Tibial artery (tissue), 4 donors: ENCODE data around the gene MAD1L1.
A peak's percentile ranks its signal among the peaks of the same experiment; 100 is the strongest.

Experiments used
- DNase-seq, 2 donors: peaks; one replicate each; pipeline ENCODE4 v3.0.0-alpha.2; 2019
- H3K27ac ChIP-seq, 2 donors: fragments of 200-600 bp; sonication (generic) in 1 of 2; 1 replicate in 1 of 2; 2 replicates in 1 of 2; pipeline ENCODE4 v1.5.1; 2018 to 2019; ENCODE audit warnings: mild to moderate bottlenecking in 1 of 2
- H3K27me3 ChIP-seq, 2 donors: fragments of 200-600 bp; sonication (generic) in 1 of 2; one replicate each; pipeline versions ENCODE4 v1.5.1 to v1.6.0; 2016 to 2019
- H3K36me3 ChIP-seq, 3 donors: fragments of 200-600 bp; sonication (generic) in 2 of 3; one replicate each; pipeline ENCODE4 v1.5.1; 2016 to 2019; ENCODE audit warnings: mild to moderate bottlenecking in 2 of 3
- H3K4me1 ChIP-seq, 4 donors: fragments of 200-600 bp; sonication (generic) in 2 of 4; 1 replicate in 3 of 4; 2 replicates in 1 of 4; pipeline ENCODE4 v1.5.1; 2016 to 2019
- H3K4me3 ChIP-seq, 2 donors: fragments of 200-600 bp; sonication (generic) in 1 of 2; 1 replicate in 1 of 2; 2 replicates in 1 of 2; pipeline ENCODE4 v1.5.1; 2018 to 2019; ENCODE audit warnings: mild to moderate bottlenecking in 2 of 2
- H3K9me3 ChIP-seq, 3 donors: fragments of 200-600 bp; sonication (generic) in 1 of 3; one replicate each; pipeline ENCODE4 v1.5.1; 2016 to 2019
- intact Hi-C: fragments of 100-400 bp; cut with DNase I; formaldehyde crosslinking; loops from one replicate; pipeline ENCODE4 v1.15.0; 2023; ENCODE audit warnings: low total_unique reads
- TF ChIP-seq, protein P1 (sequence below), 2 experiments: fragments of 200-600 bp in 1 of 2; fragments of 450-650 bp in 1 of 2; IDR thresholded peaks; one replicate each; pipeline ENCODE4 v1.5.1; 2017 to 2019; ENCODE audit warnings: antibody characterized with exemption in 2 of 2, mild to moderate bottlenecking in 1 of 2, moderate library complexity in 1 of 2

The MAD1L1 gene

DNA sequence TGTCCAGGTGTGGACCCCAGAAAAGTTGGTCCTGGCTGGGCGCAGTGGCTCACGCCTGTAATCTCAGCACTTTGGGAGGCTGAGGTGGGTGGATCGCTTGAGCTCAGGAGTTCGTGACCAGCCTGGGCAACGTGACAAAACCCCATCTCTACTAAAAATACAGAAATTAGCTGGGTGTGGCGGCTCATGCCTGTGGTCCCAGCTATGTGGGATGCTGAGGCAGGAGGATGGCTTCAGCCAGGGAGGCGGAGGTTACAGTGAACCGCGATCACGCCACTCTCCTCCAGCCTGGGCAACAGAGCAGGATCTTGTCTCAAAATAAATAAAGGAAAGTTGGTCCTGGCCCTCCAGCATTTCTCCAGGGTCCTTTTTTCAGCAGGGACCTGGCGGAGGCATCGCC is 10.7 kb upstream of the MAD1L1 start:
- TF ChIP-seq, protein P1, sequence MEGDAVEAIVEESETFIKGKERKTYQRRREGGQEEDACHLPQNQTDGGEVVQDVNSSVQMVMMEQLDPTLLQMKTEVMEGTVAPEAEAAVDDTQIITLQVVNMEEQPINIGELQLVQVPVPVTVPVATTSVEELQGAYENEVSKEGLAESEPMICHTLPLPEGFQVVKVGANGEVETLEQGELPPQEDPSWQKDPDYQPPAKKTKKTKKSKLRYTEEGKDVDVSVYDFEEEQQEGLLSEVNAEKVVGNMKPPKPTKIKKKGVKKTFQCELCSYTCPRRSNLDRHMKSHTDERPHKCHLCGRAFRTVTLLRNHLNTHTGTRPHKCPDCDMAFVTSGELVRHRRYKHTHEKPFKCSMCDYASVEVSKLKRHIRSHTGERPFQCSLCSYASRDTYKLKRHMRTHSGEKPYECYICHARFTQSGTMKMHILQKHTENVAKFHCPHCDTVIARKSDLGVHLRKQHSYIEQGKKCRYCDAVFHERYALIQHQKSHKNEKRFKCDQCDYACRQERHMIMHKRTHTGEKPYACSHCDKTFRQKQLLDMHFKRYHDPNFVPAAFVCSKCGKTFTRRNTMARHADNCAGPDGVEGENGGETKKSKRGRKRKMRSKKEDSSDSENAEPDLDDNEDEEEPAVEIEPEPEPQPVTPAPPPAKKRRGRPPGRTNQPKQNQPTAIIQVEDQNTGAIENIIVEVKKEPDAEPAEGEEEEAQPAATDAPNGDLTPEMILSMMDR (IDR thresholded peaks at IDR 0.05) = no peak
- Histone ChIP-seq H3K4me1 (peaks cover 0 to 27% (median 18%) of the 10 kb centered on the region in 4 donors), H3K27ac (no peak overlapping the region), H3K4me3 (no peak overlapping the region), H3K36me3 (peaks cover 0 to 13% (median 5%) of the 10 kb centered on the region in 3 donors), H3K9me3 (no peaks in the 10 kb centered on the region), H3K27me3 (no peaks in the 10 kb centered on the region)
- intact Hi-C loops = loop anchor here (5.0 kb wide), 2 partner anchors 109 to 786 kb away; partner anchors contain the start of genes EIF3B and MICALL2
- no peak for DNase-seq

DNA sequence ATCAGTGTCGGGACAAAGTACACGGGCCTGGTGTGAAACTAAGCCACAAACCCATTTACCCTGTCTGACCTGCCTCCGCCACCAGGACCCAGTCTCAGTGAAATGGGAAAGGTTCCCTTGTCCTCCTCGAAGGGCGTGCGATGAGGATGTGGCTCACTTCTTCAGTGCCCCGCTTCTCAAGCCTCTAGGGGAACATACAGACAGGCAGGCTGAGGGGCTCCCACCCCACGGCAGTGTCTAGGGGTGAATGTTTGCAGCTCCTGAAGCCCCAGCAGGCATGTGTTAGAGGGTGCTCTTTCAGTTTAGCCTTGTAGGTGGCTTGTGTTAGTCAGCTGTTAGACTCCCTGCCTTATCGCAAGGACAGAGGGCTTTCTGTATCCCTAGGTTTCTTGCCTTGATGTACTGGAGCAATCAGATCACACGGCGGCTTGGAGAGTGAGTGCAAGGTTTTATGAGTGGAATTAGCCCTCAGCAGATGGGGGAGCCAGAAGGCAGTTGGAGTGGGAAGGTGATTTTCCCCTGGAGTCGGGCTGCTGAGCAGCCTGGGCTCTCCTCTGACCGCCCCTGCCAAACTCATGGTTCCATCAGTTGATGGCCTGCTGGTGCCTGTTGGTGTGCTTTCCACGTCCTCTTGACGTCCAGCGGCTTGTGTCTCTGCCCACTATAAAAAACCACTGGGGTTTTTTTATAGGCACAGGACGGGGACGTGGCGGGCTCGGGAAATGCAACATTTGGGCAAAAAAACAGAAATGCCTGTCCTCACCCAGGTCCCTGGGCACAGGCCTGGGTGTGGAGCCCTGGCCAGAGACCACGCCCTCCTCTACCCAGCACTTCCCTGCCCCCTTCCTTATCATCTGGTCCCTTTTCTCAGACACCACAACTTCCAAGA is 10.0 kb upstream of the MAD1L1 start:
- intact Hi-C loops = loop anchor here (5.0 kb wide), 2 partner anchors 110 to 785 kb away; partner anchors contain the start of genes EIF3B and MICALL2
- TF ChIP-seq, protein P1 (IDR thresholded peaks at IDR 0.05) = no peak
- DNase-seq = no peak
- Histone ChIP-seq H3K27ac (peak overlapping the region; percentile 64), H3K27me3 (no peaks in the 10 kb centered on the region), H3K36me3 (peaks cover 0 to 19% (median 5%) of the 10 kb centered on the region in 3 donors), H3K4me3 (peak overlapping the region; percentile 84 to 88), H3K4me1 (peaks cover 0 to 27% (median 18%) of the 10 kb centered on the region in 4 donors), H3K9me3 (no peaks in the 10 kb centered on the region)

DNA sequence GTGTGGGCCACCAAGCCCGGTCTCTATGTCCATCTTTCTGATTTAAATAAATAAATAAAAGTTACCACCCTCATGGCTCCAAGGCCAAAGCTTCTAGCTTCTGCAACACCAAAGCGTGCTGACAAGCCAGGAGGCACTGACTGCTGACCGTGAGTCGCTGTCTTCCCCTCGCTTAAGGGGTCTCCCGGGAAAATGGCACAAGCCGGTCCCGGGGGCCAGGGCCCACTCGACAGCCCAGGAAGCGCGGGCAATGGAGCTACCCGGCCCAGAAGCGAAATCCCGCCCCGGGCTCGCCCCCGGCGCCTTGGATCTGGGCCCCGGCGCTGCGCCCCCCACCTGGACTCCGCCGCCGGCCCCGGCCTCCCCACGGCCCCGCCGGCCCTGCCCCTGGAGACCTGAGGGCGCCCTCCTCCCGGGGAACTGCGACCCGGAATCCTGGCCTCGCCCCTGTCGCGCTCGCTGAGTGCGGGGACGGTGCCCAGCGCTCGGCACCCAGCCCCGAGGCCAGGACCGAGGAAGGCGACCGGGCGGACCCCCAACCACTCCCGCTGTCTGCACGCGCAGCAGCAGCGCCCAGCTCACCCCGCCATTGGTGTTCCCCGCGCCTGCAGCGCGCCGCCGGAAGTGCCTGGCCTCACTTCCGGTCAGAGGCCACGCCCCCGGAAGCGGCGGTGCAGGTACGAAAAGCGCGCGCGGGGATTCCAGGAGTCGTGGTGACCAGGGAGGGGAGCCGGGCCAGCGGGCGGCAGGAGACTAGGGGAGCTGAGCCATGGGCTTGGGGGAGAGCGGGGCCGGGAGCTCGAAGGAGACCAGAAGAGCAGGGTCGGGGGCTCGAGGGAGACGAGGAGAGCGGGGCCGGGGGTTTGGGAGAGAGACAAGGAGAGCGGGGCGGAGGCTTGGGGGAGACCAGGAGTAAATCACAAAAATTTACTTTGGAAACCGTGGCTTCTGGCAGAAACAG is 9.1 kb upstream of the MAD1L1 start, which contains the start of the genes MRM2 and NUDT1:
Gene MRM2 (minus strand): TSS at position 626 of the 961 bp plus-strand sequence. CDS start 36 bp downstream, at position 590.
Gene NUDT1 (plus strand): TSS at position 647 of the 961 bp plus-strand sequence. CDS start 2,349 bp downstream, outside the sequence.
- Histone ChIP-seq H3K9me3 (no peaks in the 10 kb centered on the region), H3K36me3 (peaks cover 6 to 28% (median 10%) of the 10 kb centered on the region in 3 donors), H3K4me3 (peak within 1 kb of the TSS; percentile 84 to 88), H3K27ac (peak within 1 kb of the TSS; percentile 64), H3K27me3 (no peaks in the 10 kb centered on the region), H3K4me1 (peaks cover 0 to 27% (median 18%) of the 10 kb centered on the region in 4 donors)
- DNase-seq = peak; percentile 81 to 87
- TF ChIP-seq, protein P1 (IDR thresholded peaks at IDR 0.05) = no peak
- intact Hi-C loops = loop anchor here (5.0 kb wide), 2 partner anchors 110 to 785 kb away; partner anchors contain the start of genes EIF3B and MICALL2

DNA sequence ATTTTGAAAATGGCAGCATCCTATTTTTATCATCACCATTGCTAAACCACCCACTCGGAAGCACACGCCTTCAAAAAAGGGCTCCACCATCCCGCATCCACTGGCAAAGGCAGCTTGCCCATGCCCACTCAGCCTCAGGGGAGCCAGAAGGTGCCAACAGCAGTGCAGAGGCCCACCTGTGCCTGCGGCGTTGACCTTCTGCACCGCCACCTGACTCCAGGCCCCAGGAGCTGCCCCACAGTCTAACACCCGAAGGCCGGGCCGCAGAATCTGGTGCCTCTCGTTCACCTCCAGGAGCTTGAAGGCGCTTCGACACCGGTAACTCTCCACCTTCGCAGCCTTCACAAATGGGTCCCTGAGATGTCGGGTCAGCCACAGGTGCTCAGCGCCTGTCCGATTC is 6.5 kb upstream of the MAD1L1 start:
- Histone ChIP-seq H3K27ac (no peak overlapping the region), H3K27me3 (no peaks in the 10 kb centered on the region)

More for the DNA sequence above, 6.5 kb upstream of the MAD1L1 start:
- intact Hi-C loops = loop anchor here (10.0 kb wide), 1 partner anchor 76 kb away; the partner anchor contains the start of gene SNX8
- H3K4me1 ChIP-seq = peaks cover 0 to 27% (median 18%) of the 10 kb centered on the region in 4 donors
- no peak for DNase-seq
- H3K9me3 ChIP-seq = no peaks in the 10 kb centered on the region
- H3K4me3 ChIP-seq = no peak overlapping the region
- H3K36me3 ChIP-seq = peaks cover 12 to 53% (median 25%) of the 10 kb centered on the region in 3 donors
- TF ChIP-seq, protein P1 (IDR thresholded peaks at IDR 0.05) = no peak
